HG02763 (cell line): Measurements from ENCODE around the gene EGFLAM.

ENCODE experiments used
- ATAC-seq: cut with Tn5 transposase; IDR thresholded peaks from one replicate; pipeline ENCODE4 v1.9.1; 2021; ENCODE audit warnings: mild to moderate bottlenecking, moderate library complexity; ENCODE audit not compliant: unreplicated experiment

EGFLAM gene

GRCh38 chr5:38265546-38266179 lies 7.3 kb downstream of the EGFLAM start:
- peak; percentile 80 for ATAC-seq

- no peak for ATAC-seq
These were observed 9.0 kb downstream of the EGFLAM start for GRCh38 chr5:38267372-38267771.

DNA sequence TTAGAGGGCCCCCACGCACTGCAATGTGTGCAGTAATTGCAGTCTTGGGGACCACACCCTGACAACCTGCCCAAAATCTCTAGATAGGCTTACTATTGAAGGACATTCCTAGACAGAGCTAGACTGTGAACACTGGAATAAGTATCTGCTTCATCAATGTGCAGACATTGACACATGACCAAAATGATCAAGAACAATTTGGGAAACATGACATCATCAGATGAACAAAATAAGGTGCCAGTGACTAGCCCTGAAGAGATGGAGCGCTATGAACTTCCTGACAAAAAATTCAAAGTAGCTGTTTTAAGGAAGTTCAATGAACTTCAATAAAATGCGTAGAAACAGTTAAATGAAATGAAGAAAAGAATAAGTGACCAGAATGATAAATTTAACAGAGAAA lies 15.3 kb downstream of the EGFLAM start:
- ATAC-seq: no peak

DNA sequence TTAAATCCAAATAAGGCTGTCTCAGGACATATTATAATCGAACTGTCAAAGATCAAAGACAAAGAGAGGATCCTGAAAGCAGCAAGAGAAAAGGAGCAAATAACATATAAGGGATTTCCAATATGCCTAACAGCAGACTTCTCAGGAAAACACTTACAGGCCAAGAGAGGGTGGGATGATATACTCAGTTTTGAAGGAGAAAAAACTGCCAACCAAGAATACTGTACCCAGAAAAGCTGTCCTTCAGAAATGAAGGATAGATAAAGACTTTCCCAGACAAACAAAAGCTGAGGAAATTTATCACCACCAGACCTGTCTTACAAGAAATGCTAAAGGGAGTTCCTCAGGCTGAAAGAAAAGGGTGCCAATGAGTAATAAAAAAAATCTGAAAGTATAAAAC lies 16.0 kb downstream of the EGFLAM start:
- ATAC-seq: no peak

DNA sequence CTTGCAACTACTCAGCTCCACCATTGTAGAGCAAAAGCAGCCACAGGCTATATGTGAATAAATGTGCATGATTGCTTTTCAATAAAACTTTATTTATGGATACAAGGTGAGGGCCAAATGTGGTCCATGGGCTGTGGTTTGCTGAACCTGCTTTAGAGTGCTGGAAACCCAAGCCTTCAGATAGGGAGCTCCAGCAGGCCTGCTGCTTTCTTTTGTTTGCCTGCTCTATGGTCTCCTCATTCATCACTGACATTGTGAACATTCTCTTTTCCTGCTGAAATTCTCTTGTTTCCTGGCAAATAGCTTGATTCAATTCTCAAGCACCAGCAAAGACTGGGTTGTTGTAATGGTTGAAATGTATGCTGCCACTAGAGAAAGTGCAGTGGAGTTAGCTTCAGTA lies 26.0 kb downstream of the EGFLAM start:
- no peak for ATAC-seq

GRCh38 chr5:38285226-38285625 lies 26.9 kb downstream of the EGFLAM start:
- no peak for ATAC-seq

- no peak for ATAC-seq
These were observed 27.6 kb downstream of the EGFLAM start for GRCh38 chr5:38286002-38286401.

GRCh38 chr5:38287124-38287523 lies 28.8 kb downstream of the EGFLAM start:
- ATAC-seq: no peak

GRCh38 chr5:38289457-38289856 lies 31.1 kb downstream of the EGFLAM start:
- ATAC-seq: no peak

DNA sequence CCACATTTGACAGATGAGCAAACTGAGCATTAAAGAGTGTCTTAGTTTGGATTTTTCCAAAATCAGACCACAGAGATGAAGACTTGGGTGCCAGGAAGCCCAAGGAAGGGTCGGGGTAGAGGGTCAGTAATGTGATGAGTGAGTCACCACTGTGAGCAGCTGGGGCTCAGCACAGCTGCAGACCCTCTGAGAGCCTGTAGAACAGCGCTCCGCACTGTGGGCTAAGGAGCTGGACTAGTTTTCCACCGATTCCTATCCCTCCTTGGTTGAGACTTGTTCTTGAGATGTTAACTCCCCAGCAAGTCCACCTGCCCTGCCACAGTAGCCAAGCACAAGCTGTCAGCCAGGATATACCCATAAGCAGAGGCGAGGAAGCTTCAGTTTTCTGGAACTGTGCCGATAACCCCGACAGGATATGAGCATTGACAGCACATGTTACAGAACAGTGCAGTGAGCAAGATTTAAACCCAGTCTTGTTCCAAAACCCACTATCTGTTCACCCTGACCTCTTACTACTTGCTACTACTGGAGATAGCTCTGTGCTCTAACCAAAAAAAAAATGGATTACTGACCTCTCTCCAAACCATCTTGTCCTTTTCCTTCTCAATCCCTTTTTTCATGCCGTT lies 31.8 kb downstream of the EGFLAM start:
- no peak for ATAC-seq

DNA sequence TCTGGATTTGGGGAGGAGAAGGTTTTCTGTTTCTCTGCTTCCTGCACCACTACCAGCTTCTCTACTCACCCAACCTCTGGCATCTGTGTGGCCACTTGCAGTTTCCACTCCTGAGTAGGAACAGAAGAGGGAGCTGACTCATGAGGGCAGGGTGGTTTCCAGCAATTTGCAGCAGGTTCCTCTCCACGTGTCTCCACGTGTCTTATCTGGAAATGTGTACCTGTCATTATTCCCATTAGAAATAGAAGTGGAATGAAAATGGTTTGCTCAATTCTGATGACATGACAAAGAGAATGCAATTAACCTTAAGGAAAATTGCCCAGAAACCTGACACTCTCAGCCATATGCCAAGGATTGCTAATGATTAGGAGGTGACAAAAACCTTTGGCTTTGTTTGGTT lies 33.0 kb downstream of the EGFLAM start:
- no peak for ATAC-seq

- no peak for ATAC-seq
These were observed 33.9 kb downstream of the EGFLAM start for GRCh38 chr5:38292228-38292627.

- ATAC-seq: no peak
These were observed 37.4 kb downstream of the EGFLAM start for GRCh38 chr5:38295751-38296150.

DNA sequence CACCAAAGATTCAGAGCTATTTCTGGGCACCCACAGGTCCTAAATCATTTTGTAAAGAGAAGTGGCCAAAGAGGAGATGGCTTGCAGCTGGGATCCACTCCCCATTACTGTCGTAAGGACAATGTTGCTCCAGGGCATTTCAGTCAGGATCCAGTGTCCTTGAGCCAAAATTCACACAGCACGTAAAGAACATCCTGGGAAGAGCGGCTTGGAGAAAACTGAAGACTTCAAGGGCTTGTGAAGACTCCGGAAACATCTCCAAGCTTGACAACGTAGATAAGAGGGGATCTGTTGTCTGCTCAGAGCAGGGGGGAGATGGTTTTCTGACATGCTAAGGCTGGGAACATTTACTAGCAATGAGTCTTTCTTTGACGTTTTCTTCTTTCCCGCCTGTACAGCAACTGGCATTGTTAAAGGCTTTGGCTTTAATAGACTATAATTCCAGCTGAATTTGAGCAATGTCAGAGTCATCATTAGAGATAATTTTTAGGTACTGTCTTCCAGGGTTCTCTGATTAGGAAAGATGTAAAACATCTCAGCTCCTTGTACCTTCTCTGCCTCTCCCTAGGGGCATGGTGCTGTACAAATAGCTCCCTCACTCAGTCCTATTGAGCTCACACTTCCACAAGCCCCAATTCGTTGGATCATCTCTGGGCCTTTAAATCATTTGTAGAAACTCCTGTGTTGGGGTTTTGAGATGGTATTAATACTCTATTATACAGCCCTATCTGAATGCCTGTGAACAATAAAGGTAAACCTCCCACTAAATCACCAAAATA lies 39.7 kb downstream of the EGFLAM start:
- ATAC-seq: no peak

- ATAC-seq: no peak
These were observed 41.2 kb downstream of the EGFLAM start for GRCh38 chr5:38299585-38299984.

- no peak for ATAC-seq
These were observed 46.8 kb downstream of the EGFLAM start for GRCh38 chr5:38305148-38305547.

GRCh38 chr5:38307845-38308244 lies 49.5 kb downstream of the EGFLAM start:
- ATAC-seq: no peak

DNA sequence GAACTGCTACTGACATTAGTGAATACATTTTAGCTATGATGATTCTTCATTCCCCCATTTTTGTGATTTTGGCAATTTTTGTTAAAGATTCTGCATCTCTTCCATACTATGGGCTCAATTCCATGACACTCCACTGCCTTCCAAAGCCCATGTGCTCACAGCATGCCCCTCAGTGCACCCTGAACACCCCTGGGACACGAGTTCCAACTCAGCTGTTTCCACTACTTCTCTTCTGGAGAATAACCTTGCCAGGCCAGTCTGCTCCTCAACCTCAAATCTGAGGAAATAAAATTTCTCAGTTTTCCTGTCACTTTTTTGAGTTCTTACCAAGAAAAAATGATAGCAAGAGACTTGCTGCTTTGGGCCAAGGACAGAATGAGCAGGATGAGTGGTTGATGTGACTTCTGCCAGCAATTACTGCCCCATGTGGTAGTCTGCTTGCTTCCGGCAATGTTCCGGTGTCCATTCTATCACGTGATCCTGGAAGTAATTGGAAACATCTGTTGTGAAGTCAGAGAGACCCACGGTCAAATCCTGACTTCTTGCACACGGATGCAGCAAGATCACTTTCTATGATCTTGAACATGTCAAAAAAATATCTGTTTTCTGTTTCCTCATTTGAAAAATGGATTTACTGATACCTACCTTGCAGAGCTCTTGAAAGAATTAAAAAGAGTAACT lies 58.3 kb downstream of the EGFLAM start:
- ATAC-seq: no peak

- ATAC-seq: no peak
These were observed 59.5 kb downstream of the EGFLAM start for GRCh38 chr5:38317868-38318267.

DNA sequence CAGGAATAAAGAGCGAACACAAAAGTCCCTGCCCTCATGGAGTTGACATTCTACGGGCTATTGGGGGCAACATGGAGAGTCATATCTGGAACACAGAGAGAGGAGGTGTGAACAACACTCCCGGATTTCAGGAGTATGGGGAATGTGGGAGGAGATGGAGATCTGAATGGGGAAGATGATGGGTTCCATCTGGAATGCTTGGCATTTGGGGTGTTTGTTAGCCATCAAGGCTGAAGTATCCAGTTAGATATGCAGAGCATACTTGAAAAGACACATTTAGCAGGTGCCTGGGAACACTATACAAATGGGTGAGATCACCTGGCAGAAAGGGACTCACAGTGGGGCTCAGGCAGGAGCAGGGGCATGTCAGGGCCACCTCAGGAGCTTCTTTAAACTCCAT lies 61.1 kb downstream of the EGFLAM start:
- no peak for ATAC-seq

- no peak for ATAC-seq
These were observed 63.6 kb downstream of the EGFLAM start for GRCh38 chr5:38321978-38322377.
